ENCODE results near the gene DBI. TPM values are rescaled to one million over a fixed set of nuclear protein-coding genes. Genes with fewer than 3 reads are reported as not detected.

Gene DBI
- total RNA-seq, 1 donor from 2014 or later: 44.9 TPM

- no peak overlapping the region for H3K27ac Mint-ChIP-seq
- H3K4me1 Mint-ChIP-seq: peaks cover 7% of the 10 kb centered on the region
- no peaks in the 10 kb centered on the region for H3K27me3 Mint-ChIP-seq (ENCODE audit: low read depth)
These were observed 16.3 kb upstream of the DBI start for GRCh38 chr2:119350311-119350998.

GRCh38 chr2:119352357-119352756 is 14.4 kb upstream of the DBI start:
- peaks cover 4% of the 10 kb centered on the region for H3K9me3 Mint-ChIP-seq
- H3K36me3 Mint-ChIP-seq: peaks cover 4% of the 10 kb centered on the region
- H3K27me3 Mint-ChIP-seq (ENCODE audit: low read depth): no peaks in the 10 kb centered on the region
- no peak for DNase-seq (ENCODE audit: low spot score in 2 of 2, unreplicated experiment in 2 of 2)
- H3K27ac Mint-ChIP-seq: no peak overlapping the region
- H3K4me3 Mint-ChIP-seq: no peak overlapping the region
- TF ChIP-seq, protein P1, sequence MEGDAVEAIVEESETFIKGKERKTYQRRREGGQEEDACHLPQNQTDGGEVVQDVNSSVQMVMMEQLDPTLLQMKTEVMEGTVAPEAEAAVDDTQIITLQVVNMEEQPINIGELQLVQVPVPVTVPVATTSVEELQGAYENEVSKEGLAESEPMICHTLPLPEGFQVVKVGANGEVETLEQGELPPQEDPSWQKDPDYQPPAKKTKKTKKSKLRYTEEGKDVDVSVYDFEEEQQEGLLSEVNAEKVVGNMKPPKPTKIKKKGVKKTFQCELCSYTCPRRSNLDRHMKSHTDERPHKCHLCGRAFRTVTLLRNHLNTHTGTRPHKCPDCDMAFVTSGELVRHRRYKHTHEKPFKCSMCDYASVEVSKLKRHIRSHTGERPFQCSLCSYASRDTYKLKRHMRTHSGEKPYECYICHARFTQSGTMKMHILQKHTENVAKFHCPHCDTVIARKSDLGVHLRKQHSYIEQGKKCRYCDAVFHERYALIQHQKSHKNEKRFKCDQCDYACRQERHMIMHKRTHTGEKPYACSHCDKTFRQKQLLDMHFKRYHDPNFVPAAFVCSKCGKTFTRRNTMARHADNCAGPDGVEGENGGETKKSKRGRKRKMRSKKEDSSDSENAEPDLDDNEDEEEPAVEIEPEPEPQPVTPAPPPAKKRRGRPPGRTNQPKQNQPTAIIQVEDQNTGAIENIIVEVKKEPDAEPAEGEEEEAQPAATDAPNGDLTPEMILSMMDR (IDR thresholded peaks at IDR 0.05; ENCODE audit: unreplicated experiment): no peak
- peaks cover 7% of the 10 kb centered on the region for H3K4me1 Mint-ChIP-seq

More at GRCh38 chr2:119350311-119350998, 16.3 kb upstream of the DBI start:
- Mint-ChIP-seq H3K36me3 (no peaks in the 10 kb centered on the region), H3K9me3 (peaks cover 4% of the 10 kb centered on the region), H3K4me3 (no peak overlapping the region)
- DNase-seq (ENCODE audit: low spot score in 2 of 2, unreplicated experiment in 2 of 2): no peak
- TF ChIP-seq, protein P1 (IDR thresholded peaks at IDR 0.05; ENCODE audit: unreplicated experiment): no peak

- no peak overlapping the region for H3K27ac Mint-ChIP-seq
- H3K27me3 Mint-ChIP-seq (ENCODE audit: low read depth): no peaks in the 10 kb centered on the region
- no peak overlapping the region for H3K4me3 Mint-ChIP-seq
- TF ChIP-seq, protein P1 (IDR thresholded peaks at IDR 0.05; ENCODE audit: unreplicated experiment): no peak
- peaks cover 4% of the 10 kb centered on the region for H3K9me3 Mint-ChIP-seq
- DNase-seq (ENCODE audit: low spot score in 2 of 2, unreplicated experiment in 2 of 2): no peak
- H3K4me1 Mint-ChIP-seq: no peaks in the 10 kb centered on the region
- peaks cover 4% of the 10 kb centered on the region for H3K36me3 Mint-ChIP-seq
These were observed 11.9 kb upstream of the DBI start for GRCh38 chr2:119354860-119355259.

DNA sequence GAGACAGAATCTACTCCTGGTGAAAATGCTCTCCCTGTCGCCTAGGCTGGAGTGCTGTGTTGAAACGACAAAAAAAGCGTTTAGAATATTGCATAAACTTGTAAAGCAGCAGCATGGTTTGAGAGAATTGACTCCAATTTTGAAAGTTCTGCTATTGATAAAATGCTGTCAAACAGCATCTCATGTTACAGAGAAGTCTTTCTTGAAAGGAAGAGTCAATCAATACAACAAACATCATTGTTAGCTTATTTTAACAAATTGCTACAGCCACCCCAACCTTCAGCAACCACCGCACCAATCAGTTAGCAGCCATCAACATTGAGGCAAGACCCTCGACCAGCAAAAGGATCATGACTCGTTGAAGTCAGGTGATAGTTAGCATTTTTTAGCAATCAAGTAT is 7.0 kb upstream of the DBI start:
- H3K4me1 Mint-ChIP-seq: no peaks in the 10 kb centered on the region
- H3K27me3 Mint-ChIP-seq (ENCODE audit: low read depth): no peaks in the 10 kb centered on the region
- no peak overlapping the region for H3K4me3 Mint-ChIP-seq
- TF ChIP-seq, protein P1 (IDR thresholded peaks at IDR 0.05; ENCODE audit: unreplicated experiment): no peak
- peaks cover 4% of the 10 kb centered on the region for H3K9me3 Mint-ChIP-seq
- peaks cover 4% of the 10 kb centered on the region for H3K36me3 Mint-ChIP-seq
- no peak overlapping the region for H3K27ac Mint-ChIP-seq
- no peak for DNase-seq (ENCODE audit: low spot score in 2 of 2, unreplicated experiment in 2 of 2)

GRCh38 chr2:119360423-119360966 is 6.3 kb upstream of the DBI start:
- H3K36me3 Mint-ChIP-seq: peaks cover 3% of the 10 kb centered on the region
- H3K4me1 Mint-ChIP-seq: peaks cover 6% of the 10 kb centered on the region
- peaks cover 4% of the 10 kb centered on the region for H3K9me3 Mint-ChIP-seq
- DNase-seq (ENCODE audit: low spot score in 2 of 2, unreplicated experiment in 2 of 2): no peak
- H3K27ac Mint-ChIP-seq: no peak overlapping the region
- TF ChIP-seq, protein P1 (IDR thresholded peaks at IDR 0.05; ENCODE audit: unreplicated experiment): no peak
- no peaks in the 10 kb centered on the region for H3K27me3 Mint-ChIP-seq (ENCODE audit: low read depth)
- no peak overlapping the region for H3K4me3 Mint-ChIP-seq
